GF-D8 (cell line): Measurements from ENCODE around the gene LRRC43.
"Not testable (repeated sequence)": the region's sequence is repeated elsewhere in the genome, so short reads cannot be mapped to it uniquely, and the experiment has no call there.

ENCODE experiments used
- DNase-seq: peaks from one replicate; lab custom pipeline; 2025; lab: John Stamatoyannopoulos, UW

LRRC43 gene

GRCh38 chr12:122192441-122192840 lies 9.5 kb downstream of the LRRC43 start:
- DNase-seq: no peak

GRCh38 chr12:122194804-122195203 lies 11.9 kb downstream of the LRRC43 start:
- DNase-seq: no peak

GRCh38 chr12:122195405-122195804 lies 12.5 kb downstream of the LRRC43 start:
- no peak for DNase-seq

- no peak for DNase-seq
These were observed 14.7 kb downstream of the LRRC43 start for GRCh38 chr12:122197612-122197966.

- DNase-seq: no peak
These were observed 16.8 kb downstream of the LRRC43 start for GRCh38 chr12:122199484-122200355.

- DNase-seq: no peak
These were observed 17.7 kb downstream of the LRRC43 start for GRCh38 chr12:122200541-122201175.

GRCh38 chr12:122201381-122201780 lies 18.5 kb downstream of the LRRC43 start:
- no peak for DNase-seq

GRCh38 chr12:122202017-122202416 lies 19.1 kb downstream of the LRRC43 start:
- no peak for DNase-seq

- not testable (repeated sequence) for DNase-seq
These were observed 19.9 kb downstream of the LRRC43 start for GRCh38 chr12:122202811-122203210.

- DNase-seq: no peak
These were observed 20.6 kb downstream of the LRRC43 start, which contains the start of gene B3GNT4 for GRCh38 chr12:122203301-122204166. TSS of gene B3GNT4 (plus strand) at chr12:122203709. CDS start at chr12:122204619, 910 bp downstream.

- DNase-seq: no peak
These were observed 21.5 kb downstream of the LRRC43 start for GRCh38 chr12:122204167-122205052.

GRCh38 chr12:122205053-122205925 lies 22.4 kb downstream of the LRRC43 start:
- DNase-seq: no peak

- no peak for DNase-seq
These were observed 23.4 kb downstream of the LRRC43 start for GRCh38 chr12:122206111-122206881.

GRCh38 chr12:122206976-122207375 lies 24.1 kb downstream of the LRRC43 start:
- DNase-seq: no peak

GRCh38 chr12:122207391-122207790 lies 24.5 kb downstream of the LRRC43 start:
- DNase-seq: no peak

- DNase-seq: no peak
These were observed 25.3 kb downstream of the LRRC43 start for GRCh38 chr12:122208073-122208820.

- no peak for DNase-seq
These were observed 32.8 kb downstream of the LRRC43 start for GRCh38 chr12:122215771-122216170.

GRCh38 chr12:122216445-122216844 lies 33.5 kb downstream of the LRRC43 start:
- DNase-seq: no peak
